Activated CD8-positive, alpha-beta memory T cell treated with anti-CD3 and anti-CD28 coated beads, Interleukin-2, amount 50 U/mL, for 4 hours (primary cell): ENCODE results near the gene TRUB2.
A peak's percentile ranks its signal among the peaks of the same experiment; 100 is the strongest.

Experiments
- DNase-seq: peaks from one replicate; pipeline ENCODE4 v3.0.0-alpha.2; 2020

TRUB2 gene, protein sequence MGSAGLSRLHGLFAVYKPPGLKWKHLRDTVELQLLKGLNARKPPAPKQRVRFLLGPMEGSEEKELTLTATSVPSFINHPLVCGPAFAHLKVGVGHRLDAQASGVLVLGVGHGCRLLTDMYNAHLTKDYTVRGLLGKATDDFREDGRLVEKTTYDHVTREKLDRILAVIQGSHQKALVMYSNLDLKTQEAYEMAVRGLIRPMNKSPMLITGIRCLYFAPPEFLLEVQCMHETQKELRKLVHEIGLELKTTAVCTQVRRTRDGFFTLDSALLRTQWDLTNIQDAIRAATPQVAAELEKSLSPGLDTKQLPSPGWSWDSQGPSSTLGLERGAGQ

DNA sequence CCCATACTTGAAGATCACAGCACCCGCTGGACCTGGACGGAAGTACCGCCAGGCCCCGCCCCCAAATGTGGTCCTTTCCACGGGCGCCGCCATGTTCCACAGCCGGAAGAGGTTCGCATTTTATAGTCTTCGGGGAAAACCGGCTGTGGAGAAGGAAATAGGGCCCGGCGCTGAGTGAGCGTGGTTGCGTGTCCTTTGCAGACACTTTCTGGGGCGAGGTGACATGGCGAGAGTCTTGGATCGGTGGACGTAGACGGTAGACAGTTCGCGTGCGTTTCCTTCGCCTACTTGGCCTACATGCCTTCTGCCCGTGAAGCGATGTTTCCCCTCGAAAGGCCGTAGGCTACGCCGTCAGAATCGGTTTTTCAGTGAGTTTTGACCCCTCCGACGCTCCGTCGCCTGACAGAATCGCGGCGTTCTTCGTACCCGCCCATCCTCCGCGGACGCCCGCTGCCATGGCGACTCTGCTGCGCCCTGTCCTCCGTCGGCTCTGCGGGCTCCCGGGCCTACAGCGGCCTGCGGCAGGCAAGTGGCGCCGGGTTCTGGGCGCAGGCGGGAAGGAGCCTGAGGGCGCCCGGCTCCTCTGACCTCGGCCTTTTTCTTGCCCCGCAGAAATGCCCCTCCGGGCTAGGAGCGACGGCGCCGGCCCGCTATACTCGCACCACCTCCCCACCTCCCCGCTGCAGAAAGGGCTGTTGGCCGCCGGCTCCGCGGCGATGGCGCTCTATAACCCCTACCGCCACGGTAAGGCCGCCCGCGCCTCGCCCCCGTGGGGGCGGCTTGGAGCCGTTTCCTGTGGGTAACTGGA is at the start of gene TRUB2, which contains the start of gene COQ4:
Gene TRUB2 (minus strand): TSS at position 44 of the 808 bp plus-strand sequence. CDS start 39 bp downstream, at position 5.
Gene COQ4 (plus strand): TSS at position 436 of the 808 bp plus-strand sequence. CDS start 20 bp downstream, at position 456.
- DNase-seq = peak; percentile 92

DNA sequence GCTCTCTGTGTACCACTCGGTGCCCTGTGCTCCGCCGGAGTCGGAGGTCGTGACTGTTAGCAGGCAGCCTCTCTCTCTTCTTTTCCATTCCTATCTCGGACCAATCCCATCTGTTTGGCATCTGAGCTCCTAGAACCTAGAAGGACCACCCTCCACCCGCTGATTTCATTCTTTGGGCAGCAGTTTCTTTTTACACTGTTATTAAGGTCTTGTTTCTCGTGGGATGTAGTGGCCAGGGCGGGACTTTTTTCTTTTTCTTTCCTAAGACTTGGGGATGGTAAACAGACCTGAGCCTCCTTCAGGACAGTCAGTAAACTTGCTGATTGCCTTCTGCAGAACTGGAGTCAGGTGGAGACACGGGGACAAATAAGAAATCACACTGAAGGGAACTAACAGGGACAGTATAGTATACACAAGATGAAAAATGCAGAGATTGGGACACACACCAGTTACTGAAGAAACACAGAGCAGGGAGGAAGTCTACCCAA is 49.4 kb upstream of the TRUB2 start:
- DNase-seq = no peak

DNA sequence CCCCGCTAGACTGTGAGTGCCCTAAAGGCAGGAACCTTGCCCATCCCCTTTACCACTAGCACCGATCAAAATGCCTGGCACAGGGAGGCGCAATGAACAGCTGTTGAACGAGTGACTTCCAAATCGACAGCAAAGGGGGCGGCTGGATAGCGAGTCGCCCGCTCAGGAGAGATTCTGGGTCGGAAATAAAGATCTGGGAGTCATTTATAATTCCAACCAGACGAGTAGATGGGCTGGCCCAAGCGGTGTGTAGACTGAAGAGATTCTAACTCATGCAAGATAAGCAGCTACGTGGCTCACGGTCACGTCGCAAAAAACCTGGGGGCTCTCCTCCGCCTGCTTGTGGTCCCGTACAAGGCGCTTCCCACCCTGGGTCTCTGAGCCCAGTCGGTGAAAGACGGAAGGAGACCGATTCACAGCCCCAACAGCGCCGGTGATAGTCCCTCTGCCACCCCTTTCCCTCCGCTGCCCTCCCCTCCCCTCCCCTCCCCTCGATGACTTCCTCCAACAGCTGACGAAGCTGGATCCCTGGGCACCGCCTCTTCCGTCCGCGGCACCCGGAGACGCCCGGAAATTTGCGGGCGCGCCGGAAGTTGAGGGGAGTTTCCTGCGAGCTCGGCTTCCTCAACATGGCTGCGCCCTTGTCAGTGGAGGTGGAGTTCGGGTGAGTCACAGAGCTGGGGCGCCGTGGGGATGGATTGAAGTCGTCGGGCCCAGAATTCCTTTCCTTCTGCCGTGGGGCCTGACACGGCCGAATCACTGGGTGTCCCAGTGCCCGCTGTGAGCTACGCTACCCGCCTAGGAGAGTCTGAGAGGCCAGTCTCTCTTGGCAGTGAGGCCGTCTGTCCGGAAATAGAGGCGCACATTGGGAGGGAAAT is 48.7 kb upstream of the TRUB2 start, which contains the start of gene URM1:
Gene URM1 (plus strand): TSS at position 623 of the 878 bp plus-strand sequence. CDS start 7 bp downstream, at position 630.
- peak; percentile 96 for DNase-seq

DNA sequence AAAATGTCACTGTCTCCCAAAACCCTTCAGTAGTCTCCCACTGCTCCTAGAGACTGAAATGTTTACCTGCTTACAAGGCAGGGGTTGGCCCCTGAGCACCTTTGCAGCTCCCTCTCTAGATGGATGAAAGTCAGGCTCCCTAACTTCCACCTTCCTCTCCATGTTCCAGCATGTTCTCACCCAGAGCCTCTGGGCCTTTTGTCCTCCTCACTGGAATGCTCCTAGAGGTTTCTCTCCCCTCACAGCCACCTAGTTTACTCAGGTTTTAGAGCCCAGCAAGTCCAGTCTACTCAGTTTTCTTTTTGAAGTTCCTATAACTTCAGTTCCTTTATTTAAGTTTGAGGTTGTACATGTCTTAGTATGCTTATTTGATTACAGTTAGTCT is 48.1 kb upstream of the TRUB2 start:
- DNase-seq = no peak

DNA sequence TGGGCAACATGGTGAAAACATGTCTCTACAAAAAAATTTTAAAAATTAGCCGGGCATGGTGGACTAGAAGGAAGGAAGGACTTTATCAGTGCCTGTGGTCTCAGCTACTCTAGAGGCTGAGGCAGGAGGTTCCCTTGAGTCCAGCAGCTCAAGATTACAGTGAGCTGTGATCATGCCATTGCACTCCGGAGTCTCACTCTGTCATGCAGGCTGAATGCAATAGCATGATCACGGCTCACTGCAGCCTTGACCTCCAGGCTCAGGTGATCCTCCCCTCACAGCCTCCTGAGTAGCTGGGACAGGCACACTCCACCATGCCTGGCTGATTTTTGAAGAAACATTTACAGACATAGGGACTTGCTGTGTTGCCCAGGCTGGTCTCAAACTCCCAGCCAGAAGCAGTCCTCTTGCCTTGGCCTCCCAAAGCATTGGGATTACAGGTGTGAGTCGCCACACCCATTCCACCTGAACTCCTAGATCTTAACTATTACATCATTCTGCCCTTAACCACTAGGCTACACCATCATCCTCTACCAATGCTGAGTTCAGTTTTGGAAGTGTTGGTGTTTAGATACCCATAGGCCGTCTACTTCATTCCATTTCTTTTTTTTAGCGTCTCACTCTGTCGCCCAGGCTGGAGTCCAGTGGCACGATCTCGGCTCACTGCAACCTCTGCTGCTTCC is 46.9 kb upstream of the TRUB2 start:
- no peak for DNase-seq

DNA sequence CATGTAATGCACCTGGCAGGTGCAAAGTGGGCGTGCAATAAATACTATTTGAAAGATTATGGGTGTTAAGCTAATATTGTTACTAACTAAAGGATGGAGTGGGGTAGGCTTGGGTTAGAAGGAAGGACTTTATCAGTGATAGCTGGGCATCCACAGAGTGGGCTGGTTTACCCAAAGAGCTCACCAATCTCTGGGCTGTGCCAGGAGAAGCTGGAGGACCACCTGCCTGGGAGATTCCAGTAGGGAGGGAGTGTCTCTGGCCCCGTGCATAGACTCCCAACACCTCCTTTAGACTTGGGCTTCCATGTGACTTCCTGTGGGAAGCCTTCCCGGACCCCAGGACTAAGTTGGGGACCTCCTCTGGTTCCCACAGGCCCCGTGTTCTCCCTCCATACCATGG is 43.3 kb upstream of the TRUB2 start:
- no peak for DNase-seq

DNA sequence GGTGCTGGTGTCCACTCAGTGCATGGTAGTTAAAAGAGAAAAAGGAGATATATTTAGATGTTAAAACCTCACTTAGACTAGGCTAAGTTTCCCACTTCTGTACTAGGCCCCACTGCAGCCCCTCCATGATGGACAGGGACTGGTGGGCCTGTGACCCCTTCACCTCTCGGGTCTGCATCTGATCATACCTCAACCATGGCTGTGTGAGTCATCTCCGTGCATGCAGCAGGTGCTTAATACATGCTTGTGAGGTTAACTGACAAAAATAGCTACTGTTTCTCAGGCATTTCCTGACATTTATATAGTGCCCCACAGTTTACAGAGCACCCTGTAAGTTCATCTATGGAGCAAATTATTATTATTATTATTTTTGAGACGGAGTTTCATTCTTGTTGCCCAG is 40.5 kb upstream of the TRUB2 start:
- no peak for DNase-seq

DNA sequence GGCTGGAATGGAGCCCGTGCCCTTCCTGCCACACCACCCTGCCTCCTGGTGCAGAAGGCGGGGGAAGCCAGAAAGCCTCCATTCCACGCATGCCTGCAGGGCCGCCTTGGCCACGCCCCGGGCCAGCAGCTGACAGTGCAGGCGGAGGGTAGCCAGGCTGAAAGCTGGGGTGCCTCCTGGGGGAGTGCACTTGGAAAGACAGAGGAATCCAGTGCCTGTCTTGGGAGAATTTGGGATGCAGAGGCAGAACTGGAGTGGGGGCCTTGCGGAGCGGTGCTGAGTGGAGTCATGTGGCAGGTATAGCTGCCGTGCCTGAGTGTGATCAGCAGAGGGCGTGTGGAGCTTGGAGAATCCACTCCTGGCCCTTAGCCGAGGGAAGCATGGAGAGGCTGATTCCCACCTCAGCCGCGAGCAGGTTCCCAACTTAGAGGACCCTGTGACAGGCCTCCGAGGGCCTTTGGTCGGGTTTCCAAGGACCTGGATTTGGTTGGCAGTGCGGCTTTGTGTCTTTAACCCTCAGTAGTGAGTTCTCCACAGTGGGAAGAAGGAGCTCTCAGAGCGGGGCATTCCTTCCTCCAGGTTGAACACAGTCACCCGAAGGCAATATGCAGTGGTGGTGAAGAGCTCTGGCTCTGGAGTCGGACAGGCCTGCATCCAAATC is 39.9 kb upstream of the TRUB2 start:
- peak; percentile 71 for DNase-seq

DNA sequence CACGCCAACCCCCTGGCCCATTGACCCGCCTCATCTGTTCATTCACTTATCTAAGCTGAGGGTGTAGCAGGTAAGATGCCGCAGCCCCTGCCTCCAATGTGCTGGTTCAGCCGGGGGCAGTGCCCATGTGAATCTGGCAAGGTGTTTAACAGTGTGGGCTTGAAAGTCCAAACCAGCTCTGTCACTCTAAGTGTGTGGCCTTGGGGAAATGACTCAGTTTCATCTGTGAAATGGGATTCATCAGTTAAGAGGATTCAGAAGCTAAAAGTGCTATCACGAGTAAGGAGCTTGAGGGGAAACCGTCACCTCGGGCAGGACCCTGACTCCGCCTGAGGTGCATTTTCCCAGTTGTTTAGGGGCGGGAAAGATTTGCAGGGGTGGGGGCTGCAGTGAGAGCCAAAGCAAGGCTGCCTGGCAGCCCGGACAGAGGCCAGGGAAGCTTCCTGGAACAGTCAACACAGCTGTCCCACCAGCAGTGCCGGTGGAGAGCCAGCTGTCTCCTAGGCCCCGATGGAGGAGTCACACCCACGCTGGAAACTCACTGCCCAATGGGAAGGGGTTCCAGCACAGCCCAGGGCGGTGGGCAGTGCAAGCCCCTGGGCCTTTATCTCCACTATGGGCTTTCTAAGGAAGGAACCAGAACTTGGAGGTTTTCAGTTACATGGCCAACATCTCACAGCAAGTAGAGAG is 39.2 kb upstream of the TRUB2 start:
- DNase-seq = no peak

DNA sequence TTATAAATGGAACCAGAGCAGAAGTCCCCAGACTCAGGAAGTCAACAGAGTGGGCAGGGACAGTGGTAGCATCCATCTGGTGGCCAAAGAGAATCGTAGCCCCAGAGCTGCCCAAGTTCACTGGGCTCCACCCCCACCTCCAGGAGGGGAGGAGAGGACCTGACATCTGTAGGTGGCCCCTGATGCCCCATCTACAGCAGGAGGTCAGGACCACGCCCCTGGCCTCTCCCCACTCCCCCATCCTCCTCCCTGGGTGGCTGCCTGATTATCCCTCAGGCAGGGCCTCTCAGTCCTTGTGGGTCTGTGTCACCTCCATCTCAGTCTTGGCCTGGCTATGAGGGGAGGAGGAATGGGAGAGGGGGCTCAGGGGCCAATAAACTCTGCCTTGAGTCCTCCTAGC is 38.6 kb upstream of the TRUB2 start:
- DNase-seq = no peak

DNA sequence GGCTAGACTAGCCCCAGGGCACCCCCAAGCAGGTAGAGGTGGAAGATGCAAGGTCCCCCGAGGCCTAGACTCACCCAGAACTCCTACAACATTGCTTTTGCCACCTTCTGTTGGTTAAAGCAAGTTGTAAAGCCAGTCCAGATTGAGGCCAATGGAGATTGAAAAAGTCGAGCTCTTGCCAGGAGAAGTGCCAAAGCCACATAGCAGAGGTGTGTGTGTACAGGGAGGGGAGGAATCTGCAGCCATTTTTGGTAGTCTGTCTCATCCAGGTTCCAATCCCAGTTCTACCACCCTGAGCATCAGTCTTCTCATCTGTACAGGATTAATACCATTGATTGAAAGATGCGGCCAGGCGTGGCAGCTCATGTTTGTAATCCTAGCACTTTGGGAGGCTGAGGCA is 36.6 kb upstream of the TRUB2 start:
- DNase-seq = no peak

DNA sequence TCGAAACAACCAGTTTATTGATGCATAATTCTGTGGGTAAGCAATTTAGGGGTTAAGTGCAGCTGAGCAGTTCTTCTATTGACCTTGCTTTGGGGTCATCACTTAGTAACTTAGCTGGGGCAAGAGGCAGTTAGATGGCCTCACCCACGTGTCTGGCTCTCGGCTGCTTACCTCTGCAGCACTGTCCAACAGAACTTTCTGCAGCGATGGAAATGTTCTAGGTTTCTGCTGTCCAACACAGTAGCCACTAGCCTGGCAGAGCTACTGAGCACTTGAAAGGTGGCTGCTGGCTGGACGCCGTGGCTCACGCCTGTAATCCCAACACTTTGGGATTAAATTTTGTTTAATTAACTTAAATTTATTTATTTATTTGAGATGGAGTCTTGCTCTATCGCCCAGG is 35.8 kb upstream of the TRUB2 start:
- DNase-seq = no peak

DNA sequence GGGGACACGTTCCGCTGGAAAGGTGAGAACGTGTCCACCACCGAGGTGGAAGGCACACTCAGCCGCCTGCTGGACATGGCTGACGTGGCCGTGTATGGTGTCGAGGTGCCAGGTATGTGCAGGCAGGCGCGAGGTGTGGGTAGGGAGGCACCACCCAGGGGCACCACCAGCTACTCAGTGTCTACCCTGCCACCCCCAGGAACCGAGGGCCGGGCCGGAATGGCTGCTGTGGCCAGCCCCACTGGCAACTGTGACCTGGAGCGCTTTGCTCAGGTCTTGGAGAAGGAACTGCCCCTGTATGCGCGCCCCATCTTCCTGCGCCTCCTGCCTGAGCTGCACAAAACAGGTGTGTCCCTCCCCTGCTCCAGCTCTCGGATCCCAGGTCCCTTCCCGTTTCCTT is 33.2 kb upstream of the TRUB2 start:
- no peak for DNase-seq

DNA sequence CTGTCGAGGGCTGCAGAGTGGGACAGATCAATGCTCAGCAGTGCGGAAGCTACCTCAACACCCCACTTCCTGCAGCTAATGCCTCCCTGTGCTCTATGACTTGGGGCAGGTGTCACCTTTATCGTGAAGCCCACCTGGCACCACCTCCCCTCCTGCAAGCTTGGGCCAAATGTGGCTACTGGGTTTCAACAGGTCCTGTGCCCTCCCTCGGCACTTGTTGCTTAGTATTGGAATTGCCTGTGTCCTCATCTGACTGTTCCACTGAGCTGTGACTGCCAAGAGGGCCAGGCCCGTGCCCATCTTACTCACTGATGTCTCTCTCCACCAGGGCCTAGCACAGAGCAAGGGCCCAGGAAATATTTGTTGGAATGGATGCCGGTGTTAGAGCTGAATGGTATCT is 27.5 kb upstream of the TRUB2 start:
- no peak for DNase-seq

DNA sequence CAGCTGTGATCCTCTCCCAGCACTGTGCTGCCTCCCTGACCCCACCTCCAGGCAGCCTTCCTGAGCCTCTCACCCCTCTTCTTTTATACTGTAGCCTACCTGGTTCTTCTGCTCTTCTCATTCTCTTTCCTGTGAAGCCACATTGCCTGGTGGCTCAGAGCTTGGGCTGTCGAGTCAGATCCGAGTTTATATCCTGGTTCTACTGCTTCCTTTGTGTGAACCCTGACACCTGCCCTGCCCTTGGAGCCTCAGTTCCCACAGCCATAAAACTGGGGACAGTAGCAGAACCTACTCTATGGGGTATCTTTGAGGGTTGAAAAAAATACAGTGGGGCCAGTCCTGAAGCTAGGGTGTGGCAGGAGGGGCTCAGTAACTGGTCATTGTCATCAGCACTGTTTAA is 26.9 kb upstream of the TRUB2 start:
- DNase-seq = no peak

DNA sequence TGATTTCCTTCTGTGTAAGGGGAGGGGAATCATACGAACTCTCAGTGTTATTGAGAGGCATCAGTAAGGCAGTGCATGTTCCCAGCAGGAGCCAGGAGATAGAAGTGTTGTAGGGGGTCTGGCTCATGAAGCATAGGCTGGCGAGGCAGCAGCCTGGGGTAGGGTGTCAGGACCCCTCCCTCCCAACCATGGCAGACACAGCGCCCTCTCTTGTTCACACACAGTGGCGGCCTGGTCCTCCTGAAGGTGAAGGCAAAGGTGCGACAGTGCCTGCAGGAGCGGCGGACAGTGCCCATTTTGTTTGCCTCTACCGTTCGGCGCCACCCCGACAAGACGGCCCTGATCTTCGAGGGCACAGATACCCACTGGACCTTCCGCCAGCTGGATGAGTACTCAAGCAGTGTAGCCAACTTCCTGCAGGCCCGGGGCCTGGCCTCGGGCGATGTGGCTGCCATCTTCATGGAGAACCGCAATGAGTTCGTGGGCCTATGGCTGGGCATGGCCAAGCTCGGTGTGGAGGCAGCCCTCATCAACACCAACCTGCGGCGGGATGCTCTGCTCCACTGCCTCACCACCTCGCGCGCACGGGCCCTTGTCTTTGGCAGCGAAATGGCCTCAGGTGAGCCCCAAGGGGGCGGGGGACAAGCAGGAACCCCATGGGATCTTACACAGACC is 22.8 kb upstream of the TRUB2 start:
- DNase-seq = no peak

DNA sequence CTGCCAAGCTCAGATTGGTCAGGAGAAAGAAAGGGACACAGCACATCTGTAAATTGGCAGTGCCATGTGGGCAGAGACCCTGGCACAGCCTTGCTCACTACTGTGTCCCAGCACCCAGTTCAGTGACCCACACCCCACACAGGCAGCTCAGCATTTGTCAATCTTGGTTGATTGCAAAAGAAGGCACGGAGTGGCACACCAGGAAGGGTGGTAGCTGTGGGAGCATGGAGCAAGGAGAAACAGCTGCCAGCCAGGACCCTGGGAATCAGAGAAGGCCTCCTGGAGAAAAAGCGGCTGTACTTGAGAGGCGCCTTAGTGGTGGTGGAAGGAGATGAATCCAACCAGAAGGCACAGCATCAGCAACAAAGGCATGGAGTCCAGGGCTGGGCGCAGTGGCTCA is 21.6 kb upstream of the TRUB2 start:
- DNase-seq = no peak

DNA sequence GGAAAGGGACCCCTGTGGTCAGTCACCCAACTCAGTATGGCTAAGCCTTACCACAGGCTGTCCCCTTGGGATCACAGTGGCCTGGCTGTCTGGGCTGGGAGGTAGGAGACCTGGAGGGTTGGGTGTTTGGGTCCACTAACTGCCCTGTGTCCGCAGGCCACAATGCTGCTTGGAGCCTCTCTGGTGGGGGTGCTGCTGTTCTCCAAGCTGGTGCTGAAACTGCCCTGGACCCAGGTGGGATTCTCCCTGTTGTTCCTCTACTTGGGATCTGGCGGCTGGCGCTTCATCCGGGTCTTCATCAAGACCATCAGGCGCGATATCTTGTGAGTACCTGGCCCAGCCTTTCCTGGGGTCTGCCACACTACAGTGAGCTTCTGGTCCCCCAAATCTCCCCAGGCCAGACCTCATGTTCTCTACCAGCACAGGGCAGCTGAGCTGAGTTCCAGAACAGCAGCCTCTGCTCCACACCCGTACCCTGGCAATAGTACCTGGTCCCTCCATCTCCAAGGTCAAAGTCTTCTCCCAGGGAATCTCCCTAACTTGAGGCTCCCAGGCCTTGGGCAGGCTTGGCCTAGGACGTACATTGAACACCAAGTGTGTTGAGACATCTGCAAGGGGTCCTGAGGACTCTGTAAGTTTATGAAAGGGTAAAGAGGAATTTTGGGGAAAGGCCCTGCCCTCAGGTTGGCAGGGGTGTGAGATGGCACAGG is 20.9 kb upstream of the TRUB2 start:
- DNase-seq = no peak

DNA sequence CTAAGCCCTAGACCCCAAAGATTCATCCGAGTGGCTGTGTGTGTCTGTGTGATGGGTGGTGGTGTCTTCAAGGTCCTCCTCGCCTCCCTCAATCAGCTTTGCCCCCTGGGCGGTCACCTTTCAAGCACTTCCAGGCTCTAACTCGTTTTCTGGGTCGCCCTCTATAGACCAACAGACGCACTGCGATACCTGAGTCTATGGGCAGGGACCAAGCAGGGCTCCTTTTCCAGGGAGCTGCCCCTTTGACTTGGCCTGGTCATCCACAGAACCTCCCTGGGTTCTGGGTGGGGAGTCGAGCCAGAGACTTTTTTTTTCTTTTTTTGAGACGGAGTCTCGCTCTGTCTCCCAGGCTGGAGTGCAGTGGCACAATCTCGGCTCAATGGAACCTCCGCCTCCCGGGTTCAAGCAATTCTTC is 19.2 kb upstream of the TRUB2 start:
- DNase-seq = peak; percentile 67
